CD8-positive, alpha-beta memory T cell (primary cell): Measurements from ENCODE around the gene RBM43. TPM values are rescaled to one million over a fixed set of nuclear protein-coding genes. Genes with fewer than 3 reads are reported as not detected.

Experiments used
- CTCF ChIA-PET: fragments of 350-600 bp; sonication (Branson Sonifier 250); formaldehyde crosslinking; loops from one replicate; lab custom pipeline; 2021; ENCODE audit warnings: antibody characterized with exemption; lab: Charles Lee
- POLR2A ChIA-PET: fragments of 350-600 bp; sonication (Branson Sonifier 250); formaldehyde crosslinking; loops from one replicate; lab custom pipeline; 2021; ENCODE audit warnings: antibody characterized with exemption; lab: Charles Lee
- DNase-seq, 5 donors: peaks; one replicate each; pipeline versions ENCODE4 v3.0.0 to v3.0.0-alpha.2; 2020 to 2022; ENCODE audit warnings: mixed read lengths in 1 of 5
- H3K27ac ChIP-seq: one replicate; pipeline ENCODE4 v1.7.0; 2013; ENCODE audit warnings: low read depth, mild to moderate bottlenecking, low read length, moderate library complexity
- H3K27me3 ChIP-seq: 2 replicates; pipeline ENCODE4 v1.7.0; 2013; ENCODE audit warnings: low read length, mild to moderate bottlenecking; ENCODE audit not compliant: insufficient read depth, poor library complexity, severe bottlenecking
- H3K36me3 ChIP-seq: 2 replicates; pipeline ENCODE4 v1.7.0; 2013; ENCODE audit warnings: mild to moderate bottlenecking, low read length, moderate library complexity; ENCODE audit not compliant: insufficient read depth
- H3K4me1 ChIP-seq: 2 replicates; pipeline ENCODE4 v1.7.0; 2013; ENCODE audit warnings: mild to moderate bottlenecking, low read length, moderate library complexity; ENCODE audit not compliant: insufficient read depth
- H3K4me3 ChIP-seq: 2 replicates; pipeline ENCODE4 v1.7.0; 2013; ENCODE audit warnings: mild to moderate bottlenecking, low read length
- H3K9me3 ChIP-seq: 2 replicates; pipeline ENCODE4 v1.7.0; 2013; ENCODE audit warnings: mild to moderate bottlenecking, low read length
- H3K27ac Mint-ChIP-seq, 8 donors: one replicate each; pipeline ENCODE4 v1.8.0; 2020 to 2021; ENCODE audit warnings: mixed read lengths in 8 of 8, mild to moderate bottlenecking in 6 of 8, inconsistent platforms in 3 of 8, moderate library complexity in 3 of 8
- H3K27me3 Mint-ChIP-seq, 2 donors: one replicate each; pipeline ENCODE4 v1.8.0; 2020 to 2021; ENCODE audit warnings: mixed read lengths in 2 of 2, mild to moderate bottlenecking in 1 of 2, moderate library complexity in 1 of 2
- H3K36me3 Mint-ChIP-seq, 3 donors: one replicate each; pipeline ENCODE4 v1.8.0; 2020 to 2021; ENCODE audit warnings: mixed read lengths in 3 of 3, inconsistent platforms in 1 of 3, mild to moderate bottlenecking in 1 of 3
- H3K4me1 Mint-ChIP-seq, 3 donors: one replicate each; pipeline ENCODE4 v1.8.0; 2020 to 2021; ENCODE audit warnings: mixed read lengths in 3 of 3, inconsistent platforms in 1 of 3, mild to moderate bottlenecking in 1 of 3
- H3K4me3 Mint-ChIP-seq, 7 donors: one replicate each; pipeline ENCODE4 v1.8.0; 2020 to 2021; ENCODE audit warnings: mixed read lengths in 7 of 7, mild to moderate bottlenecking in 6 of 7, moderate library complexity in 4 of 7, inconsistent platforms in 2 of 7
- H3K9me3 Mint-ChIP-seq, 5 donors: one replicate each; pipeline ENCODE4 v1.8.0; 2020 to 2022; ENCODE audit warnings: mixed read lengths in 5 of 5, mild to moderate bottlenecking in 3 of 5, moderate library complexity in 2 of 5, inconsistent platforms in 1 of 5
- polyA plus RNA-seq: library from polyadenylated mRNA; unstranded; fragments of 300-500 nt; fragmentation: Illumina TruSeq; gene quantifications from one replicate; pipeline ENCODE4 v1.2.3, GENCODE V29; 2021
- total RNA-seq, 2 experiments: library from RNA; stranded (reverse); gene quantifications; one replicate each; pipeline ENCODE4 v1.2.3, GENCODE V29; 2021

Gene RBM43
- total and polyA plus RNA-seq, 3 experiments from 2014 or later = 2.8 to 5.0 (median 3.4) TPM

- H3K27me3 ChIP-seq = no peaks in the 10 kb centered on the region
- peaks cover 5% of the 10 kb centered on the region for H3K9me3 ChIP-seq
- Mint-ChIP-seq H3K4me1 (peaks cover 0 to 9% (median 9%) of the 10 kb centered on the region in 3 donors), H3K9me3 (peaks cover 13 to 33% (median 27%) of the 10 kb centered on the region in 5 donors), H3K27me3 (no peaks in the 10 kb centered on the region), H3K4me3 (no peak overlapping the region), H3K36me3 (peaks cover 43 to 70% (median 60%) of the 10 kb centered on the region in 3 donors), H3K27ac (peak overlapping the region in 2 of 8 donors; percentile 60 to 75)
- H3K4me1 ChIP-seq = no peaks in the 10 kb centered on the region
- POLR2A ChIA-PET = interaction anchor here (0.6 kb wide), 1 partner anchor 145 kb away, joined by 3 read pairs; no protein-coding TSS in a partner anchor
- no peak overlapping the region for H3K4me3 ChIP-seq
- no peak for DNase-seq
- peaks cover 11% of the 10 kb centered on the region for H3K36me3 ChIP-seq
- no peak overlapping the region for H3K27ac ChIP-seq
- CTCF ChIA-PET = no interaction called here
These were observed 10.7 kb downstream of the RBM43 start for GRCh38 chr2:151251012-151251411.

DNA sequence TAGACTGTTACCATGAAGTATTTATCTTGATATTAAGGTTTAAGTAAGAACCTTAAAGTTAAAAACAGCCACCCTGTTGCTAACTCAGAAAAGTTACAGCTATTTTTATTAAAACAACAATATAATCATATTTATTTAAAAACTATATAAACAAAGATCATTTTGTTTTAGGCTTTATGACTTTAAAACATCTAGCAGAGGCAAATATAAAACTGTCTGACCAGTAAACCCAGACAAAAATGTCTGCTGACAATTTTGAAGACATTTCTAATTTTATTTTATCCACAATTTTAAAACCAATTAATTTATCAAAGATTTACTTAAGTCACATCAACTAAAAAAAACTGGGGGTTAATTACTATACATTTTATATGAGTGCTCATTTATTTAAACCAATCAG lies 14.2 kb downstream of the RBM43 start:
- H3K4me3 ChIP-seq = no peak overlapping the region
- DNase-seq = no peak
- H3K27me3 ChIP-seq = no peaks in the 10 kb centered on the region
- Mint-ChIP-seq H3K27ac (no peak overlapping the region), H3K4me3 (no peak overlapping the region), H3K27me3 (no peaks in the 10 kb centered on the region), H3K4me1 (no peaks in the 10 kb centered on the region), H3K9me3 (peaks cover 21 to 45% (median 38%) of the 10 kb centered on the region in 5 donors), H3K36me3 (peaks cover 39 to 53% (median 53%) of the 10 kb centered on the region in 3 donors)
- ChIA-PET CTCF (interaction anchor here (1.7 kb wide), 1 partner anchor 9 kb away, joined by 6 read pairs; no protein-coding TSS in a partner anchor), POLR2A (no interaction called here)
- H3K9me3 ChIP-seq = peaks cover 5% of the 10 kb centered on the region
- H3K36me3 ChIP-seq = peaks cover 4% of the 10 kb centered on the region
- H3K27ac ChIP-seq = no peak overlapping the region
- no peaks in the 10 kb centered on the region for H3K4me1 ChIP-seq

DNA sequence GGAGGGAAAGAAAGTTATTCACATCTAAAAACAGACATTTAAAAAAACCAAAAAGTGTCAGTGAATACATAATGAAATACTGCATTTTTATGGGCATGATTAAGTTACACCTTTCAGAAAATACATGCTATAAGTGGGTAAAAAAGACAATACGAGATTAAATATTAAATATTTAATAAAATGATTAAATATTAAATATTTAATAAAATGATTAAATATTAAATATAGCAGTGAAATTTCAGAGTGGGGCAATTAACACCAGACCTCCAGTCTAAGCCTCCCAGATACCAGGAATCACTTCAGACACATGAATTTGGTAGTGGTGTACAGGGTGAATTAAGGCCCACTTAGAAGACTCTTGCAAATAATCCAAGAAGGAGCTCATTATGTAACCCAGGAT lies 15.5 kb downstream of the RBM43 start:
- Histone ChIP-seq H3K27ac (no peak overlapping the region), H3K4me1 (no peaks in the 10 kb centered on the region), H3K9me3 (peaks cover 5% of the 10 kb centered on the region), H3K4me3 (no peak overlapping the region), H3K27me3 (no peaks in the 10 kb centered on the region), H3K36me3 (peaks cover 4% of the 10 kb centered on the region)
- Mint-ChIP-seq H3K27me3 (no peaks in the 10 kb centered on the region), H3K36me3 (peaks cover 27 to 40% (median 40%) of the 10 kb centered on the region in 3 donors), H3K4me3 (no peak overlapping the region), H3K4me1 (no peaks in the 10 kb centered on the region), H3K9me3 (peaks cover 21 to 45% (median 38%) of the 10 kb centered on the region in 5 donors), H3K27ac (peak overlapping the region in 1 of 8 donors; percentile 6)
- CTCF ChIA-PET = no interaction called here
- POLR2A ChIA-PET = no interaction called here
- DNase-seq = no peak

DNA sequence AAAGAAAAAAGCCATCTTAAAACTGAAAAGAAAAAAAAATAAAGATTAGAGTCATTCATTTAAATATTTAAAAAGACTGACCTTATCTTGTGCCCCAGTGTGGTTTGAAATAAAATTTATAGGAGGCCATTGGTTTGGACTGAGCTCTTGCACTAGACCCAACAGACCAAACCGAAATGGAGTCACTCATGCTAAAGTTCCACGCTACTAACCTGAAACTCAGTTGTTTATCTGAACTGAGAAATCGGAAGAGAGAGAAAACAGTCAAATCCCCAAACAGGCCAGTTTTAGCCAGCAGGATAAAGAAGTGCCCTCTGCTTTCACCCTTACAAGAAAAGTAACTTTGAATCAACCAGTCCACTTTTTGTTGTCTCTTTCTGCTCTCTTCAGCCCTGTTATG lies 18.2 kb downstream of the RBM43 start:
- Histone ChIP-seq H3K9me3 (no peaks in the 10 kb centered on the region), H3K27me3 (no peaks in the 10 kb centered on the region), H3K27ac (no peak overlapping the region), H3K36me3 (no peaks in the 10 kb centered on the region), H3K4me3 (no peak overlapping the region), H3K4me1 (no peaks in the 10 kb centered on the region)
- peaks cover 8 to 18% (median 16%) of the 10 kb centered on the region in 3 donors for H3K36me3 Mint-ChIP-seq
- H3K4me1 Mint-ChIP-seq = no peaks in the 10 kb centered on the region
- H3K27ac Mint-ChIP-seq = no peak overlapping the region
- peaks cover 3 to 5% of the 10 kb centered on the region in 2 donors for H3K27me3 Mint-ChIP-seq
- no peak overlapping the region for H3K4me3 Mint-ChIP-seq
- no peak for DNase-seq
- peaks cover 14 to 26% (median 24%) of the 10 kb centered on the region in 5 donors for H3K9me3 Mint-ChIP-seq
- CTCF ChIA-PET = no interaction called here
- POLR2A ChIA-PET = no interaction called here

GRCh38 chr2:151241224-151241623 lies 20.4 kb downstream of the RBM43 start:
- Histone ChIP-seq H3K9me3 (no peaks in the 10 kb centered on the region), H3K27ac (no peak overlapping the region), H3K27me3 (no peaks in the 10 kb centered on the region), H3K36me3 (no peaks in the 10 kb centered on the region), H3K4me1 (no peaks in the 10 kb centered on the region), H3K4me3 (no peak overlapping the region)
- H3K4me1 Mint-ChIP-seq = no peaks in the 10 kb centered on the region
- H3K36me3 Mint-ChIP-seq = peaks cover 1 to 12% (median 7%) of the 10 kb centered on the region in 3 donors
- H3K27me3 Mint-ChIP-seq = peaks cover 3 to 5% of the 10 kb centered on the region in 2 donors
- H3K9me3 Mint-ChIP-seq = peaks cover 8 to 13% (median 12%) of the 10 kb centered on the region in 5 donors
- ChIA-PET POLR2A (no interaction called here), CTCF (interaction anchor here (1.6 to 3.0 kb wide), 2 partner anchors 12 to 1647 kb away, joined by 5 to 16 read pairs; no protein-coding TSS in a partner anchor)
- H3K27ac Mint-ChIP-seq = no peak overlapping the region
- no peak overlapping the region for H3K4me3 Mint-ChIP-seq
- no peak for DNase-seq

- Histone ChIP-seq H3K27ac (no peak overlapping the region), H3K27me3 (no peaks in the 10 kb centered on the region), H3K4me1 (no peaks in the 10 kb centered on the region), H3K4me3 (no peak overlapping the region), H3K9me3 (no peaks in the 10 kb centered on the region), H3K36me3 (no peaks in the 10 kb centered on the region)
- Mint-ChIP-seq H3K4me3 (no peak overlapping the region), H3K27me3 (peaks cover 3 to 5% of the 10 kb centered on the region in 2 donors), H3K36me3 (peaks cover 1 to 5% (median 2%) of the 10 kb centered on the region in 3 donors), H3K4me1 (no peaks in the 10 kb centered on the region), H3K27ac (no peak overlapping the region), H3K9me3 (peaks cover 2 to 6% (median 6%) of the 10 kb centered on the region in 5 donors)
- POLR2A ChIA-PET = no interaction called here
- CTCF ChIA-PET = interaction anchor here (1.6 to 3.0 kb wide), 4 partner anchors 11 to 1646 kb away, joined by 5 to 24 read pairs (median 14); partner anchors contain the start of gene RBM43
- DNase-seq = no peak
These were observed 21.2 kb downstream of the RBM43 start for GRCh38 chr2:151240433-151240832.

DNA sequence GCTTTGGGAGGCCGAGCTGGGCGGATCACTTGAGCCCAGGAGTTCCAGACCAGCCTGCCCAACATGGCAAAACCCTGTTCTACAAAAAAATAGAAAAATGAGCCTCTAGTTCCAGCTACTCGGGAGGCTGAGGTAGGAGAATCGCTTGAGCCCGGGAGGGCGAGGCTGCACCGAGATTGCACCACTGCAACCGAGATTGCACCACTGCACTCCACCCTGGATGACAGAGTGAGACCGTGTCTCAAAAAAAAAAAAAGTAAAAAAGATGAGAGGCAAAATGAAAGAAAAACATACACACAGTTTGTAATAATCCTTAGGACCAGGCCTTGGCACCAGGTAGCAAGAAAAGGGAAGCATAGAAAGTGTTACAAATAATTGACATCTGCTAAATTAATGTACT lies 22.0 kb downstream of the RBM43 start:
- no peaks in the 10 kb centered on the region for H3K4me1 ChIP-seq
- no peak overlapping the region for H3K4me3 Mint-ChIP-seq
- no peaks in the 10 kb centered on the region for H3K9me3 ChIP-seq
- no peaks in the 10 kb centered on the region for H3K36me3 ChIP-seq
- H3K27me3 ChIP-seq = no peaks in the 10 kb centered on the region
- no peaks in the 10 kb centered on the region for H3K4me1 Mint-ChIP-seq
- ChIA-PET POLR2A (no interaction called here), CTCF (interaction anchor here (1.0 to 3.0 kb wide), 17 partner anchors 8 to 1649 kb away, joined by 3 to 24 read pairs (median 6); partner anchors contain the start of gene RBM43)
- no peak overlapping the region for H3K27ac Mint-ChIP-seq
- no peaks in the 10 kb centered on the region for H3K36me3 Mint-ChIP-seq
- H3K27ac ChIP-seq = no peak overlapping the region
- DNase-seq = no peak
- peaks cover 3 to 5% of the 10 kb centered on the region in 2 donors for H3K27me3 Mint-ChIP-seq
- H3K9me3 Mint-ChIP-seq = peaks cover 0 to 2% (median 0%) of the 10 kb centered on the region in 5 donors
- no peak overlapping the region for H3K4me3 ChIP-seq
